HS-5 (cell line): ENCODE measurements around the gene LMBR1L.

Source experiments
- DNase-seq: peaks from one replicate; pipeline ENCODE4 v3.0.0-alpha.2; 2012; ENCODE audit warnings: low read depth

Gene LMBR1L

DNA sequence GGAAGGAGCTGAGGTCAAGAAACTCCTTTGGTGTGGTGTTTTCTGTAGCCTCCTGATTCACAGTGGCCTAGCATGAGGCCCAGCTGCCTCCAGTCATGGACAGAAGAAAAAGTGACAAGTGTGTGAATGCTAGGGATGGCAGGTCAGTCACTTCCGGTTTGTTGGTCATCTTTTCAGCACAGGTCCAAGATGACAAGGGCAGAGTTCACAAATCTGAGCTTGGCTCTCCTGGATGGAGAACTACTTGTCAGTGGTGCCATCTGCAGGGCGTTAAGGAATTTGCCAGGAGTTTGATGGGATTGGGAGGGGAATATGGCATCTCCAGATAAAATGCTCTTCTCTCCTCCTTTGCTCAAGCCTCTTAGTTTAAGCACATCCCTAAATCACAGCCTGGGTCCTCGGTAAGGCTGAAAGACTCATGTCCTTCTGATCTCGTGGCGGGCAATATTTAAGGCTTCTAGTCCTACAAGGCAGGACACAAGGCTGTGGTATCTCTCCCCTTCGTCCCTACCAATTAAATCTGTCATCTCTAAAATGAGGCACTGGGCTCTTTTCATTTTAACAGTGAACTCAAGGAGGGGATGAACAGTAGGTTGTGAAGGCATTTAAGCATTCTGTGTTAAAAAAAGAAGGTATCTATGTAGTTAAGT lies 10.5 kb upstream of the LMBR1L start:
- no peak for DNase-seq

DNA sequence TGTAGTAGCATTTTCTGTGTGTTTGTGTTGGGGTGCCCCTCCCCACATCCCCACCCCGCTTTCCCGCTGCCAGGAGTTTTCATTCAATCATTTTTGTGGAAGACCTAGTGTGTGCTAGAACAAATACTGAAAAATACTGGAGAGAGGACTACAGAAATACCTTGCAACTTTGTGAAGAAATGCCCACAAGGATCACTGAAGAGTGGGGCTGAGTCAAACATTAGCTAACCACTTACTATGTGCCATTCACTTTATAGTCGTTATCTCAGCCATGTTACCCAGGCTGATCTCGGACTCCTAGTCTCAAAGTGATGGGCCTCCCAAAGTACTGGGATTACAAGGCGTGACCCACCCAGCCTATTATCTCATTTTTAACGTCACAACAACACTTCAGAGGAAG lies 559 bp upstream of the LMBR1L start:
- no peak for DNase-seq

DNA sequence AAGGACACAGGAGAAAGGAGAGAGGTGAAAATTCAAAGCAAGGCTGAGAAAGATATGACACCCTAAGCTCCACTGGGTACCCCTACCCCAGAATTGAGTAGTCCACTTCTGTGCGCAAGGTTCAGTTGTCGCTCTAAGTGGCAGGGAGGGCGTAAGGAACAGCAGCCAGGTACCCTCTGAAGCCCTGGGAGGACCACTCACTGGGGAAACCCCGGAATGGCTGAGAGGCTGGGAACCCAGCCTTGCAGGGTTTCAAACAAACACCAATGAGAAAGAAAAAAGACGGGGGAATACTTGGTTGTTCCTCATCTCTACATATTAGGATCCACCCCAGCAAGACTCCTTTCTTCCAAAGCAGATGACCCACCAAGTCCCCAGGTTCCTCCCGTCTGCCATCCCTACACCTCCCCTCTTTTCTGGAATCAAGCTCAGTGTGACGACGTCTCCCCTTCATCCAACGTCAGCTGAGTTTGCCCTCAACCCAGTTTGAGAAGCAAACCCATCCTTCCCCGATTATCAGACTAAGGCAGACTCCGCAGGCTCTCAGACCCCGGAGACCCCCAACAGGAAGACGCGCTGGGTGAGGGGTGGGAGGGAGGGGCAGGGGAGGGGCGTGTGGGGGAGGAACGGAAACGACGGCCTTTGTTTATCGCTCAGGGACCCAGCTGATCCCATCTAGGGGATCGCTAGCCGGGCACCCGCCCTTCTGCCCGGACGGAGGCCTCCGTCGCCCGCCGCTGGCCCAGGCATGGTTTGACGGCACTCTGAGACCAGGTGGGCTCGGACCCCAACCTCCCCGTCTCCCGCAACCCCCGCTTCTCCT lies 795 bp downstream of the LMBR1L start:
- DNase-seq = no peak

DNA sequence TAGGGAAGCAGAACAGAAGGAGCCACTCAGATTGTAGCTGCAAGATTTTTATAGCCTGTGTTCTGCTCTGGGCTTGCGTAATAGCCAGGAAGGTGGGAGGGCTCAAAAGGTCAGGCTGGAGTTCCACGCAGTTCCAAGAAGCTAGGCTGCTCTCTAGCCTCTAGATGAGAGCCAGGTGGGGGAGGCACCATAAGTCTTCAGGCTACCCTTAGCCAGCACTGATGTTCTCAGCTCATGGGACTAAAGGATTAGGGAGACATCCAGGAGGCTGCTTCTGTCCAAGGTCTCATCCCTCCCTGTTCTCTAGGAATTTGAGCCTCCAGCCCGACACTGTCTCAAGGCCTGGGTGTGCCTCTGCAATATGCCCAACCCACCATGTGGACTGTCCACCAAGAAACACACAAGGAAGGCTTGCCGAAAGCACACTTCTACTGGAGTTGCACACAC lies 1.7 kb downstream of the LMBR1L start:
- no peak for DNase-seq

DNA sequence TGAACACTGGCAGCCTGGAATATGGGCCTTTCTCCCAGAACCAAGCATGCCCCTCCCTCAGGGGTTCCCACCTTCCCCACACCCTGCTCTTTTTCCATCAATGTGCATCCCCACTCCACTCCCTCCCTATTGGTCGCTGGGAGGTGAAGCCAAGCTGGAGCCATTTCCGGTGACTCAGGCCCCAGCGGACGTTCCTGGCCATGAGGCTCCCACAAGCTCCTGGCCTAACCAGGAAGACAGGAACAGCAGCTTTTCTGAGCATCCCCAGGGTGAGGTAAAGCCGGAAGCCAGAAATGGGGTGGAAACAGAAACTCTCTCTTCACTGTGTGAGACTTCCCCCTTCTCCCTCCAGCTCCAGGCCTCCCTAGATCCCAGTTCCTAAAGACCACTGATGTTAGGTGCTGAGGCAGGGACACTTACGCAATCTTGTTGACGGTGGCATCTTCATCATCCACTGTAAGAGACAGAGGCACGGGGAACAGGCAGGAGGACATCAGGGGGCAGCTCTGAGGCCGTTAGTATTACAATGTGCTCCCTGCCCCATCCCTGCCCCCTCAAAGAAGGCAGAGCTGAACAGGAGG lies 5.1 kb downstream of the LMBR1L start:
- DNase-seq = no peak

DNA sequence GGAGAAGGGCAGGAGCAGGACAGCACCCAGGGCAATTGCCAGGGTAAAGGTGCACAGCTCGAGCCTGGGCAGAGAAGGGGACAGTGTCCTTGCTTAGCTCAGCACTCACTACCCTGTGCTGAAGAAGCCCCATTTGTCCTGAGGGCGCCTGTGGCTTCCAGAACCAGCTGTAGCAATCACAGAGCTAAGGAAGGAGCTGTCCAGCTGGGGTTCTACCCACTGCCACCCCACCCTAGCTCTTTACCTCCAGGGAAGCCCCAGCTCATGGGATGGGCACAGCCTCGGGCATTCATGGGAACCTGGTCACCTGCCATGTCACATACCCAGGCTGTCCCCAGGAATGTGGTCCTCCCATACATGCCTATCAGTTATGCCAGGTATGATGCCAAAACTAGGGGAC lies 5.8 kb downstream of the LMBR1L start:
- no peak for DNase-seq

DNA sequence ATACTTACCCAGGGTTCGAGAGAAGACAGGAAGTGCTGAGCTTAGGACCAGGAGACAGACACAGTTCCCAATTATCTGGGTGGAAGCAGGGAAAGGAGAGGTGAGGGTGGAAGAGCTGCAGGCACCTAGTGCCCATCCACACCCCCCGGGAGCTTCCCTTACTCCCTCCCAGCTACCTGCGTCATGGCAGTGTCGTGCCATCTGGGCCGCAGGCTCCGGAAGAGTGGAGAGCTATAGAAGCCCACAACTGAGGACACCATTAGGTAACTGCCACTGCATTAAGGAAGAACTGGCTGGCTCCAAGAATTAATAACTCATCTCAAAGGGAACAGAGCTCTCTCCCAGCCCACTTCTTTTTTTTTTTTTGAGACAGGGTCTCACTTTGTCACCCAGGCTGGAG lies 10.3 kb downstream of the LMBR1L start:
- DNase-seq = no peak

DNA sequence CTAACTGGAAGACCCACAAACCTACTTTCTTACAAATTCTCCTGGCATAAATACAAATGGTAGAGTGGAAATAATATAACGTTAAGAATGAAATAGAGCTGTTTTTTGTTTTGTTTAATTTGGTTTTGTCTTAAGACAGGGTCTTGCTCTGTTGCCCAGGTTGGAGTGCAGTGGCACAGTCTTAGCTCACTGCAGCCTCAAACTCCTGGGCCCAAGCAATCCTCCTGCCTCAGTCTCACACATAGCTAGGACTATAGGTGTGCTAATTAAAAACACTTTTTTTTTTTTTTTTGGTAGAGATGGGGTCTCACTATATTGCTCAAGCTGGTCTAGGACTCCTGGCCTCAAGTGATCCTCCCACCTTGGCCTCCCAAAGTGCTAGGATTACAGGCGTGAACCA lies 11.9 kb downstream of the LMBR1L start:
- no peak for DNase-seq

DNA sequence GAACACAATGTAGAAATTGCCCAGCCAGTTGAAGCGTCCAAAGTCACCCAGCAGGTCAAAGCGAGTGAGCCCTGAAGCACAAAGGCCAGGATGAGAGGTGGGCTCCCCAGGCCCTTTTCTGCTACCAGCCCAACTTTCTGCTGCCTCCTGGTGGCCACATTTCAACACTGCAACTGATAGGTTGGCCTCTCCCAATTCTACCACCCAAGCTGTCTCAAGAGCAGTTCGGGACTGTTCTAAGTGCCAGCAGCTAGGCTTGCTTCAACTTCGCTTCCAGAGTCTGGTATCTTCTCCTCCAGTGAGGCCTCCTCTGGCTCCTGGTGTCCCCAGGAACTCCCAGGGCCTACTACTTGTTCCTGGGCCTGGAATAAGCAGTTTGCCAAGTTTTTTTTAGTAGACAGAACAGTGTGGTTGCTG lies 12.6 kb downstream of the LMBR1L start:
- DNase-seq = no peak

DNA sequence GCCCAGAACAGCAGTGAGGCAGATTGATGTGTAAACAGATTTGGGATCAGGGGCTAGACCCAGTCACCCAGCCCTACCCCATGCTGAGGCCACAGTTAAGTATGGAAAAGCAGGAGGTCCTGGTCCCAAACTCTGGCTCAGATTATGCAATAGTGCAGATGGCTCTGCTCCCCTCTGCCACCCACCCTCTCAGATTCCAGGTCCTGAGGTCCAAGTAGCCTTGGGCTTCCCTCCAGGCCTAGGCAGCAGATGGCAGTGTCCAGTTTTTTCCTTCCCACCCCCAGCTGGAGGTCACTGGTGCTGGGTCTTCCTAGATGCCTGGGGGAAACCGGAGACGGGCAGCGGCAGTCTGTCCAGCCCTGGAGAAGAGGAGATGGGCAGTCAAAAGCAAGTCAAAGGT lies 13.3 kb downstream of the LMBR1L start:
- no peak for DNase-seq

DNA sequence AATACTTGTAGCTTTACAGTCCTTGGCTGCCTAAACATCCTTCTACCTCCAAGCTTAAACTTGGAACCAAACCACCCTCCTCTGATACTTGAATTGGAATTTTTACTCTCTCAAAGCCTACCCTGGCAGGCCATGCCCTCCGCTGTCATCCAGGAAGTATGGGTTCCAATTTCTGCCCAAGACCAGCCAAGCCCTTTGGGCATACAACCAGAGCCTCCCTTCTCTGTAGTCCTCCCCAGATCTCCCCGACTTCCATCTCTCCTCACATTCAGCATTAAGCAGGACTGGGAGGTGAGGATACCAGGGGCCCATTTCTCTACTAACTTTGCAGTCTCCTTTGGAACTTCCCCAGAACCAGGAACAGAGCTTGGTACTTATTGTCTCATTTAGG lies 15.7 kb downstream of the LMBR1L start:
- no peak for DNase-seq

DNA sequence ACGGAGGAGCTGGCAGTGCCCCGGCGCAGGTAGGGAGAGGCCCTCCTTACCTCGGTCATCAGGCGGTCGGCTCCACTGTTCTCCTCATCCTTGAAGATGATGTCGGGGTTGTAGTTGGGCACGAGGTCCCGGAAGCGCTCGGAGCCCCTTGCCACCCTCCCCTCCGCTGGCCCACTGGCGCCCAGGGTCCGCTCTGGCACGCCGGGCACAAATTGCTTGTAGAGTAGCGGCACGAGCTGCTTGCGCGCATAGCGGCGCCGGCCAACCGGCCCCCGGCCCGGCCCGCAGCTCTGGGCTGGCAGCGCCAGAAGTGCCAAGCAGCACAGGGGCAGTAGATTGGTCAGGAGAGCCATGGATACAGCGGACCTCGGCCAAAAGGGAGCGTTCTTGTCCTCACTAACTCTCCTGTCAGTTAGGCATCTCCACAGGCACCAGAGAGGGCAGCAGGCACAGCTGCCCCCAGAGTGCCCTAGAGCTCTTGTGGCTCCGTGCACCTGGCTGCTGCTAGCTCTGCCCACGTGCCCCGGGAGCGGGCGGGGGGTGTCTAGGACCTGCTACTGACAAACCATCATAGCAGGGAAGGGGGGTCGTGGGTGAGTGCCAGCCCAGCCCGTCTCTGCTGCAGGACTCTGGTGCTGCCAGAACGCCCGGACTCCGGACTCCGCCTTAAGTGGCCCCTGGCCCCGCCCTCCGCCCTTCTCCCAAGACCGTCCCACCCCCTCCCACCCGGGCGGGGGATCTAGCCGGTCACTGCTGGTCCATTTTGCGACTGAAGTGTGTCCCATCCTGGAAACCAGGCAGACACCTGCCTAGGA lies 16.3 kb downstream of the LMBR1L start, which contains the start of gene DHH:
TSS of gene DHH (minus strand) at position 642 of the 815 bp plus-strand sequence. CDS start at position 353, 289 bp downstream.
- no peak for DNase-seq

DNA sequence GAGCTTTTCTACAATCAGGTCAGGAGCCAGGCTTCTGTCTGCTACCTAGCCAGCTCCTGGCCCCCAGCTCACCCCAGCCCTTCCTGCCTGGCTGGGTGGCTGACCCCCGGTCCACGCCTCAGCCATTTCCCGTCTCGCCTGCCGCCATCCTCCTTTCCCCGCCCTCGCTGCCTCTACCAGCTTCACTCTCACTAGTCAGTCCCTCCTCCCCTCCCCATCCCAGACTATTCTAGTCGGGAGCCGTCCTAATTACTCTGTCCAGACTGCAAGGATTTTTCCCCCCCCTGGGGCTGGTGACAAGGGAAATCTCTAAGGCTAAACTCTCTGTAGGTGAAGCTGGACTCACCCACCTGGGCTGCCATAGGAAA lies 16.9 kb downstream of the LMBR1L start:
- DNase-seq = no peak

DNA sequence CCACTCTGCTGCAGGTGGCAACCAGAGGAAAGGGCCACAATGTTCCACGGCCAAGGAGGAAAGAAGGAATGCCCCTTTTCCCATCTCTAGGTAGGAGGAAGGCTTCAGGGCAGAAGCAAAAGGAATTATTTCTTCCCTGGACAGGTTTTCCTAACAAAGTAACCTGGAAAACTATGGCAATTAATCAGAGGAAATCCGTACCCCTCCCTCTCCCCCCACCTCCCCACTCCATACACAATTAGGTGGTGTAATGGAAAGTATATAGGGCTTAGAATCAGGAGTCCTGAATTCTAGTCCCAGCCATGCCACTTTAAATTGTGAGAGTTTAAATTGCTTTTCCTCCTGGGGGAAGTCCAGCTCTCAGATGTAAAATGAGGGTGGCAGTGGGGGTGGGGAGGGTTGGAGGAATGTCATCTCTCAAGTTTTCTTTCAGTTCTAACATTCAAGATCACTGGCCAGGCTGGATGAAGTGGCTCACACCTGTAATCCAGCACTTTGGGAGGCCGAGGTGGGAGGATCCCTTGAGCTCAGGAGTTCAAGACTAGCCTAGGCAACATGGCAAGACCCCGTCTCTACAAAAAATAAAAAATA lies 17.7 kb downstream of the LMBR1L start:
- no peak for DNase-seq

DNA sequence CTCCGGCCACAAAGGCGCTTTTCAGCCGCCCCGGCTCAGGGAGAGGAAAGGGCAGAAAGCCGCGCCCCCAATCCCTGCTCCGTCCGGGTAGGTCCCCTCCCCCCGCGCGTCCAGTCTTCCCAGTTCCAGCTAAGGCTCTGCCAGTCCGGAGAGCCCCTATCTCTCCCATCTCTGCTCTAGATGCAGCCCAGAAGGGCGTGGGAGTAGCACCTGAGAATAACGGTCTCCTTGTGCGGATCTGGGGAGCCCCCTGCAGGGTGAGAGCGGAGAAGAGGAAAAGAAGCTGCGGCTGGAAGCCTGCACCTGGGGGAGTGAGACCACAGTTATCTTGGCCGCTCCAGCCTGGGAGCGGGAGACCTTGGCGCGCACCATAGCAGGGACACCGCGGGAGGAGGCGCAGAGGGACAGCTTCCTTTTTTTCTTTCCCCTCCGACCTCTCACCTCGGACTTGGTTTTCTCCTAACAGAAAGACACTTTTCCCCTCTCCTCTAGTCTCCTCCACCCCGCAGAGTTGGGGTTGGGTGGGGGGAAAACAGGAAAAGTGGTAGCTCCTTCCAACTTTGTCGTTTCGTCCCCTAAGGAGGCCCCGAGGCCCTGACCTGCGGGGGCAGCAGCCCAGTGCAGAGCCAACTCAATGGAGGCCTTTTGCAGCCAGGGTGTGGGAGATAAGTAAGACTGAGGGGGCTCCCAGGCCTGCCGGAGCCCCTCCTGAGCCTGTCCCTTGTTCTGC lies 18.4 kb downstream of the LMBR1L start:
- DNase-seq = no peak

DNA sequence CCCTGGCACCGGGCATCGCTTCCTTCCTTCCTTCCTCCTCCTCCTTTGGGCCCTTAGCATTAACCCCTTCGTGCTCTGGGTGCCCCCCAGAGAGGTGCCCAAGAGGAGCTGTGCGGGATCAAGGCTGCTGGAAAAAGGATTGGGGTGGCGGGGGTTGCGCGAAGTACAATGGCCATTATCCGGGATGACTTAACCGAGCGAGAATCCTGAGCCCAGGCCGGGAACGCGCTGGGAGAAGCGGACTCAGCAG lies 18.9 kb downstream of the LMBR1L start:
- no peak for DNase-seq

DNA sequence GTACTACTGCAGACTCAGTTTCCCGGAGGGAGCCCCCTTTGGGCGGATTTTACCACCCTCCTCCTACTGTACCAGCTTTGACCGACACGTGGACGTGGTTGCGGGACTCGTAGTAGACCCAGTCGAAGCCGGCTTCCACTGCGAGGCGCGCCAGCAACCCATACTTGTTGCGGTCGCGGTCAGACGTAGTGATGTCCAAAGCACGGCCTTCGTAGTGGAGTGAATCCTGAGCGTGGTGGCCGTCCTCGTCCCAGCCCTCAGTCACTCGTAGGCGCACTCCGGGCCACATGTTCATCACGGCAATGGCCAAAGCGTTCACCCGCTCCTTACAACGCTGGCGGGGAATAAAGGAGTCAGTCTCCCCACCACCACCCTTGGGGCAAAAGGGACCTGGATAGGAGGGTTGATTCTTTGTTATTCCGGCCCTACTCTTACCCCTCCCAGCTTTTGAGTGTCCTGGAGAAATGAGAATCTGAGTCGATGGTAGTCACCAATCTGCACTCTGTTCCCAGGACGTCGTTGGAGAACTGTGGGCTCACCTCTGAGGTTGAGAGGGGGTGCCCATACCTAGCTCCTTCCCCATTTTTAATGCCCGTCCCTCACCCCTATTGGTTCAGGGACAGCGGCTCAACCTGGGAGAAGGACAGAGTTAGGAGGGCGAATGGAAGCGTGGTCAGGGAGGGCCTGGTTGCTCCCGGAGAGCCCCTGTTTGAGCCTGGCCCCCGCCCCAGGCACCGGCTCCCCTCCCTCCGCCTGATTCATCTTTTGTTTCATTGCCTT lies 19.4 kb downstream of the LMBR1L start:
- DNase-seq = no peak

DNA sequence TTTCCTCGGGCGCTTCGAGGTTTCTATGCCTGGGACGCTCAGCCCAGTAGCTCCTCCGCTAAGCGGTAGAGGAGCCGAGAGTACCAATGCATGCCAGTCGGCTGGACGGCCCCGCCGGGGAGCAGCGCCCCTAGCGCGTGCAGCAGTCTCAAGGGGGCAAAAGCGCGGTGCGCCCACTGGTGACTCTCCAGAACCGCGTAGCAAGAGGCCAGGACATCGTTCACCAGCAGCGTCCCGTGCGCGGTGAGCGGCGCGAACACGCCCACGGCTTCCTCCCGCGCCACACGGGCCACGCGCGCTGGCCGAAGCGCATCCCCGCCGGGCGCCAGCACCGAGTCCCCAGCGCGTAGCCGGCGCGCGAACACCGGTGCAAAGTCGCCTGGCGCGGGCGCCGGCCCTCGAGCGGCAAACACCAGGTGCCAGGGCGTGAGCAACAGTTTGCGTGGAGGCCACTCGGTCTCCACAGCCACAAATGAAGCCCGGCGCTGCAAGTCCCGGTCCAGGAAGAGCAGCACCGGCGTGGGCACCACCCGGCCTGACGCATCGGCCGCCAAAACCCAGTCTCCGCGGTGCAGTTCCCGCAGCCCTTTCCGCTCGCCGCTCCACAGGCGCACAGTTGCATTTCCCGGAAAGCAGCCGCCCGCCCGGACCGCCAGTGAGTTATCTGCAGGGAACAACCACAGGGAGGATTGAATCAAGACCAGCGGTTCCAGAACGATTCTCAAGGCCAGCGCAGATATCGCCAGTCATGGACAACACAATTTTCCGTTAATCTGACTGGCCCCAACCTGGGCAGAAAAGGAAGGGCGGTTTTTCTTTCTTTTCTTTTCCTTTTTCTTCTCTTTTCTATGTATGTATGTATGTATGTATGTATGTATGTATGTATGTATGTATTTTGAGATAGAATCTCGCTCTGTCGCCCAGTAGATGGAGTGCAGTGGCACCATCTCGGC lies 20.6 kb downstream of the LMBR1L start:
- DNase-seq = no peak

DNA sequence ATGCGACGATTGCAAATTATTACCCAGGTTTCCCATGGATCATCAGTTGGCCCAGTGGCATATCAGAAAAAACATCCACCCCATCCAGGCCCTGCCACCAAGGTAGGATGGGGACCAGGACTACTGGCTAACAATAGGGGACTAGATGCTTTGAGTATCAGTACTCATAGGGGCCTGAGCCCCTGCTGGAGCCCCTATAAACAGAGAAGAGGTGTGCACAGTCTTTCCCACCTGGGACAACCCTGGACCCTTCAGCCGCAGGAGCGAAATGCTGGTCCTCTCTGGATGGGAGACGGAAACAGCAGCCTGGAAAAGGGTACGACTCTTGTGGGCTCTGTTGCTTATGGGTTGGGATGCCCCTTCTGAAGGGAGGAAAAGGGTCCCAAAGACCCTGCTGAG lies 21.7 kb downstream of the LMBR1L start:
- no peak for DNase-seq
